ENCODE data around the gene LOX. TPM values are rescaled to one million over a fixed set of nuclear protein-coding genes. Genes with fewer than 3 reads are reported as not detected.

Gene LOX
- total RNA-seq (ENCODE audit: unreplicated experiment): 0.27 TPM
- long read RNA-seq: 0 reads

- Mint-ChIP-seq H3K9me3 (ENCODE audit: unreplicated experiment) (peaks cover 4% of the 10 kb centered on the region), H3K4me1 (ENCODE audit: low read depth, unreplicated experiment) (no peaks in the 10 kb centered on the region), H3K36me3 (ENCODE audit: unreplicated experiment) (no peaks in the 10 kb centered on the region), H3K27me3 (ENCODE audit: unreplicated experiment) (peaks cover 6% of the 10 kb centered on the region), H3K4me3 (ENCODE audit: unreplicated experiment) (peak within 1 kb of the TSS; percentile 88), H3K27ac (ENCODE audit: unreplicated experiment) (no peak within 1 kb of the TSS)
- no peak for TF ChIP-seq CTCF (IDR thresholded peaks at IDR 0.05; ENCODE audit: partially characterized antibody, unreplicated experiment)
- peak; percentile 28 for DNase-seq
These were observed at the start of gene LOX for GRCh38 chr5:122078116-122079110. LOX (minus strand) TSS chr5:122078259; CDS start chr5:122077985, 274 bp downstream.

GRCh38 chr5:122126756-122127321 is 48.8 kb upstream of the LOX start:
- no peak overlapping the region for H3K4me3 Mint-ChIP-seq (ENCODE audit: unreplicated experiment)
- DNase-seq: no peak
- no peak overlapping the region for H3K27ac Mint-ChIP-seq (ENCODE audit: unreplicated experiment)

GRCh38 chr5:122126177-122126755 is 48.2 kb upstream of the LOX start:
- no peak for TF ChIP-seq CTCF (IDR thresholded peaks at IDR 0.05; ENCODE audit: partially characterized antibody, unreplicated experiment)
- Mint-ChIP-seq H3K27me3 (ENCODE audit: unreplicated experiment) (no peaks in the 10 kb centered on the region), H3K36me3 (ENCODE audit: unreplicated experiment) (no peaks in the 10 kb centered on the region), H3K4me3 (ENCODE audit: unreplicated experiment) (no peak overlapping the region), H3K9me3 (ENCODE audit: unreplicated experiment) (no peaks in the 10 kb centered on the region), H3K27ac (ENCODE audit: unreplicated experiment) (no peak overlapping the region), H3K4me1 (ENCODE audit: low read depth, unreplicated experiment) (no peaks in the 10 kb centered on the region)
- DNase-seq: no peak

More at GRCh38 chr5:122126756-122127321, 48.8 kb upstream of the LOX start:
- no peak for TF ChIP-seq CTCF (IDR thresholded peaks at IDR 0.05; ENCODE audit: partially characterized antibody, unreplicated experiment)
- no peaks in the 10 kb centered on the region for H3K4me1 Mint-ChIP-seq (ENCODE audit: low read depth, unreplicated experiment)
- H3K27me3 Mint-ChIP-seq (ENCODE audit: unreplicated experiment): no peaks in the 10 kb centered on the region
- no peaks in the 10 kb centered on the region for H3K9me3 Mint-ChIP-seq (ENCODE audit: unreplicated experiment)
- no peaks in the 10 kb centered on the region for H3K36me3 Mint-ChIP-seq (ENCODE audit: unreplicated experiment)

- DNase-seq: no peak
- Mint-ChIP-seq H3K4me3 (ENCODE audit: unreplicated experiment) (no peak overlapping the region), H3K9me3 (ENCODE audit: unreplicated experiment) (no peaks in the 10 kb centered on the region), H3K27ac (ENCODE audit: unreplicated experiment) (no peak overlapping the region), H3K27me3 (ENCODE audit: unreplicated experiment) (no peaks in the 10 kb centered on the region), H3K4me1 (ENCODE audit: low read depth, unreplicated experiment) (no peaks in the 10 kb centered on the region), H3K36me3 (ENCODE audit: unreplicated experiment) (no peaks in the 10 kb centered on the region)
- TF ChIP-seq CTCF (IDR thresholded peaks at IDR 0.05; ENCODE audit: partially characterized antibody, unreplicated experiment): no peak
These were observed 46.7 kb upstream of the LOX start for GRCh38 chr5:122124766-122125165.
